HG03039 (cell line): ENCODE data around the gene MEX3B.

Experiments
- ATAC-seq: cut with Tn5 transposase; IDR thresholded peaks from one replicate; pipeline ENCODE4 v1.9.1; 2021; ENCODE audit warnings: mild to moderate bottlenecking, moderate library complexity; ENCODE audit not compliant: unreplicated experiment

The MEX3B gene

DNA sequence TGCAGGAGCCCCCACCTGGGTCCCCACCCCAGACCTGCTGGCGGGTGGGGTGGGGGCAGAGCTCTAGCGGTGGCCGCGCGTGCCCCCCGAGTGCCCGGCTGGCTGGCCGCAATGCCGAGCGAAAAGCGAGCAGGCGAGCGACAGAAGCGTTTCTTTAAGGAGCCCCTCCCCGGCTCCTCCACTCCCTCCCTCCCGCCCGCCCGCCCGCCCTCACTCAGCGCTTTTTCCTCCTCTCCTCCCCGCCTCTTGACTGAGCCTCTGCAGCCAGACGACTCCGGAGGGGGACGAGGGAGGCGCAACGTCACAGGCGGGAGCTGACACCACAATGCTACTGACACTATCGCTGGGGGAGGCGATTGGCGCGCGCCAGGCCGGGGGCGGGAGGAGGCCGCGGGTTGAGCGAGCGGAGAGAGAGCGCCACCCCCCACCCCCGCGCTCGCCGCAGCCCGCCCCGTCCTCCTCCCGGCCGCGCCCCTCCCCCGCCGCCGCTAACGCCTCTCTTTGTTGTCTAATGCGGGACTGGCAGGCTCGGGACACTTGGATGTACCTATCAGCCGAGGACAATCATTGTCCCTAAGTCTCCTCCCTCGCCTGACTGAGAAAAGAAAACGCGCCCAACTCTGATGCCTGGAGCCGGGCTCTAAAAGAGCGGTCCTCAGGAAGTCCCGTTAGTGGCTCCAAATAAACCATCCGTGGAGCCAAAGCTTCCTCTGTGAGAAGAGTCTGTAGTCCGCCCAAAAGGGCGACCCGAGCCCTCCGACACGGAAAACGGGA, at the start of gene MEX3B:
Gene MEX3B, minus strand, starts transcription at position 127 of the 774 bp plus-strand sequence. CDS start 313 bp downstream, outside the sequence.
- ATAC-seq, result peak; percentile 67

DNA sequence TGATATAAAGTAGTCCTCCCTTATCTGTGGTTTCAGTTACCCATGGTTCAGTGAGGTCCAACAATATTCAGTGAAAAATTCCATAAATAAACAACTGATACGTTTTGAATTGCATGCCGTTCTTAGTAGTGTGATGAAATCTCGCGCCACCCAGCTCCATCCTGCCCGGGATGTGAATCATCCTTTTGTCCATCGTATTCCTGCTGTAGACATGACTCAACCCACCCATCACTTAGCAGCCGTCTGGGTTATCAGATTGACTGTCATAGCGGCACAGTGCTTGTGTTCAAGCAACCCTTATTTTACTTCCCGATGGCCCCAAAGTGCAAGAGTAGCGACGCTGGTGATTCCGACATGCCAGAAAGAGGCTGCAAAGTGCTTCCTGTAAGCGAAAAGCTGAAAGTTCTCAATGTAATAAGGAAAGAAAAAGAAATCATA, 48.0 kb upstream of the MEX3B start:
- ATAC-seq, result no peak

DNA sequence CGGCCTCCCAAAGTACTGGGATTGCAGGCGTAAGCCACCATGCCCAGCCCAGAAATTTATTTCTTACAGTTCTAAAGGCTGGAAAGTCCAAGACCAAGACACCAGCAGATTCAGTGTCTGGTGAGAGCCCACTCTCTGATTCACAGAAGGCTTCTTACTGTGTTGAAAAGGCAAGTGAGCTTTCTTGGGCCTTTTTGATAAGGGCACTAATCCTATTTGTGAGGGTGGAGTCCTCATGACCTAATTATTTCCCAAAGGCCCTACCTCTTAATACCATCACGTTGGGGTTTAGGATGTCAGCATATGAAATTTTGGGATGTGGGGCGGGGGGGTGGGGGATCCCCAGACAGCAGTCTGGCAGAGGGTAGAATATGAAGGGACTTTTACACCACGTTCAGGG, 47.5 kb upstream of the MEX3B start:
- no peak for ATAC-seq

DNA sequence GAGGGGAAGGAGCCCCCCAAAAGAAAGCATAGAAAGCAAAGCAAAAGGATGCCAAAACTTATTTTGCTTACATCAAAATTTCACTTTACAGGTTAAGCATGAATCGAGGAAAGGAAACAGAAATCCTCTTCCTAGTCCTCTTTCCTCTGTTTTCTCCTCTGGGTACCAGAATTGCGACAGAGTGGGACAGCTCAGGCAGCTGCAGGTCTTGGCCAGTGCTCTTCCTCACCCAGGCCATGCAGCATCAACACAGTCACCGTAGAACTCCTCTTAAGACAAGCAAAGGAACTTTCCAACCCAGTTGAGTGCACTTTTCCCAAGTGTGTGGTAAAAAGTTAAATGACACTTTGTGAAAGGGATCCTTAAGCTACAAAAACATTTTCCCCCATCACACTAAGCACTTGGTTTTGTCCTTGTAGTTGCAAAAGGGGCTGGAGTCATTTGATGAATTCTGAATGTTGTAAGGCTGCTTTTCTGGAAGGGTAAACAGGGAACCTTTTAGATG, 45.9 kb upstream of the MEX3B start:
- ATAC-seq, result no peak

DNA sequence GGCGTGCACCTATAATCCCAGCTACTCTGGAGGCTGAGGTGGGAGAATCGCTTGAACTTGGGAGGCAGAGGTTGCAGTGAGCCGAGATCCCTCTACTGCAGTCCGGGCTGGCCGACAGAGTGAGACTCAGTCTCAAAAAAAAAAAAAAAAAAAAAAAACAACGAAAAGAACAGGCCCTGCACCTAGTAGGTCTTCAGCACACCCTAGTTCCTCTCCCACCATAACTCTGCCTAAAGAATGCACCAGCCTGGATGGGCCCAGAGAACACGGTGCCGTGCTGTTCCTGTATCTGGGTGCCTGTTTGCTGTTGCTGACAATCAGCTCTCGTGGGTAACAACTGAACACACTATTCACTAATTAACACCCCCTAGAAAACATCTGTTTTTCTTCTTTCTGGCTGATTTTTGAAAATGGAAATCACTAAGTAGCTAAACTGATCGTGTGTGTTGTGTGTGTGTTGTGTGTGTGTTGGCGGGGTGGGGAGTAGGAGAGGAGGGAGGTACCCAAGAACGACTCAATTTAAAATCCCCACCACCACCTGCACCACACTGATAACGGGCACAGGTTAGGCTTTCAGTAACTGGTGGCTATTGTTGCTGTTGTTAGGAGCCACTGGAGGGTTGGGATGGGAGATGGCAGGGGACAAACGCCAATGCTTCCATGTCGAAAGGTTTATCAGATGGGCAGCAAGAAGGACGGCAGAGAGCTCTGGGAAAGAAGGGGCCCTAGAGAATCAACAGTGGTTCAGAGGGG, 40.6 kb upstream of the MEX3B start:
- ATAC-seq, result no peak

DNA sequence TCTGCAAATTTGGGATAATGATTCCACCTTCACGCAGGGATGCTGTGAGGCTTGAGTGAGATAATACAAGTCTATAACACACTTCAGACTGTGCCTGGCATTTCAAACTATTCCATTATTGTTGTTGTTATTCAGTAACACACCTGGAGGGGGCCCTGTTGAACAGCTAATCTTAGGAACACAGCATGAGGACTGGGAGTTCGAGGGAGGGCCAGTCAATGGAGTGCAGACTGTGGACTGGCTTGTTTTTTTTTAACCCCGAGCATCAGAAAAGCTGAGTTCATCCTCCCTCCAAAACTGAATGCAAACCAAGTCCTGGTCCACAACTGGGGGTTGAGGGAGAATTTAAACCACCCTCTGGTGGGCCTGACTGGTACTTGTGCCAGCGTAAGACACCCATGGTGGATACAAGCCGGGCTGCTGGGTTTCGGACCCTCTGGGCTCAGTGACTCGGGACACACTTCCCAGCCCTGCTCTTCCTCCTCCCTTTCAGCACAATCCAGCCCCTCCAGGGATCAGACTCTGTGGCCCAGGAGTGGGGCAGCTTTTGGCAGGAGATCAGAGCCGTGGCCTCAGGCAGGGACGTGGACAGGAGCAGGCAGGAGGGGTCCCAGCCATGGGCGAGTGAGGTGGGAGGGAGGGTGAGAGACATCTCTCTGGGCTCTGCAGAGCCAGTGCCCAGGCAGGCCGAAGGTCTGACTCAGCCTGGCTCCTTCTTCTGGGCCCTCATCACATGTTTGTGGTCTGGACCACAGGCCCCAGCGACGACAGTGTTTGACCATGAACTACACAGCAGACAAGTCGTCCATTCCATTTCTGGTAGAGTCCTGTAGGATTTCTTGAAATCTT, 36.3 kb upstream of the MEX3B start:
- no peak for ATAC-seq

DNA sequence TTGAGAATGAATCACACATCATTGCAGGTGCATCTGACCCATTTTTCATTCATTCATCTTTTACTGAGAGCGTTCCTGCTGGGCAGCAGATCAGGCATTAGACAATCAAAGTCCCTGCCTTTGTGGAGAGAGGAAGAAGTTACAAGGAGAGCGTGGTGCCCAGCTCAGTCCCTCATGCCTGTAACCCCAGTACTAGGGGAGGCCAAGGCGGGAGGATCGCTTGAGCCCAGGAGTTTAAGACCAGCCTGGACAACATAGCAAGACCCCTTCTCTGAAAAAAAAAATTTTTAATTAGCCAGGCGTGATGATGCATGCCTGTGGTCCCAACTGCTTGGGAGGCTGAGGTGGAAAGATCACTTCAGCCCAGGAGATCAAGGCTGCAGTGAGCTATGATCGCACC, 35.0 kb upstream of the MEX3B start:
- no peak for ATAC-seq

DNA sequence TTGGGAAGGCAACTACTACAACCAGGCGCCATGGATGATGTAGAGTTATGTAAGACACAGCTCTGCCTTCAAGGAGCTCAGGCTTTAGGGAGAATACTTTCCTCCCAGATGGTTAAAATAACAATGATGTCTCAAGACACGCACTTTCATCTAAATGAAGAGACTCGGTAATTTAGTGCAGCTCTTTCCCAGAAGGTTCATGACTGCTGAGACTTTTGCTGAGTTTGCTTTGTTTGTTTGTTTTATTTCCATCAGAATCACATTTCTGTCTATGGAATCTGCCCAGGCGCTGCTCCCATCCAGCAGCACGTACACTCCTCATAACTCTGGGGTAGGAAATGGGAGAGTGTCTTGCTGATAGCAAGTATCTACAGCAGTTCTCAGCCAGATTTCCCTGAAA, 33.9 kb upstream of the MEX3B start:
- no peak for ATAC-seq

DNA sequence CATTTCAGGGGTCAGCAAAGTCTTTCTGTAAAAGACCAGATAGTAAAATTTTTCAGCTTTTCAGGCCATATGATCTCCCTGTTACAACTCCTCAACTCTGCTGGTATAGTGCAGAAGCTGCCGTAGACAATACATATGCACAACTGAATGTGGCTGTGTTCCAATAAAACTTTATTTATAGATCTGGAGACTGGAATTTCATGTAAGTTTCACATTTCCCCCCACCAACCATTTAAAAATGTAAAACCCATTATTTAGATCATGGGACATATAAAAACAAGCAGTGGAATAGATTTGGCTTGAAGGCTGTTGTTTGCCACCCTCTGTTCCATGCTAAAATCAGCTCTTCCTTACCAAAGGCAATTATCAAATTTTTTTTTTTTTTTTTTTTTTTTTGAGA, 28.8 kb upstream of the MEX3B start:
- ATAC-seq, result no peak

DNA sequence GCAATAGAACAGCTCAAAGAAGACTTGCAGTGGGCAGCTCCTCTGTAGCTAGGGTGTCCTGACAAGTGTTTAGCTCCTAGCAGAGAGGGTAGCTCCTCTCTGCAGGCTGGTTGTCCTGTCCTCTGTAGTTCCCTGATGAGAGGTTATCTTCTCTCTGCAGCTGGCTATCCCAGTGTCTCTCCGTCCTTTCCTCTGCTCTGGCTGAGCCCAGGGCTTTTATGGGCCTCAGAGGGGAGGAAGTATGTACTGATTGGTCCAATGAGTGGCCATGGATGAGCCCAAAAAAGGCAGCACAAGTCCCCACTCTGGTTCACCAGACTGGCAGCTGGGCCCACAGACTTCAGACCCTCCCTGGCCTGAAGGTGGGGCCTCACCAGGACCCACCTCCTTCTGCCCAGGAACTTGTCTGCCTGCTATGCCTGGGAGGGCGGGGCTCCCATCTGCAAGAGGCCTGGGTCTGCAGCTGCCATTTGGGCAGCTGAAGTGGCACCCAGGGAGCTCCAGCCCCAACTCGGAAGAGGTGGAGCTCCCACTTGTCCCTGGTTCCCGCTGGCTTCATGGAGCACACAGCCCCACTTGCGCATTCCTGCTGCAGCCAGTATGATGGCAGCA, 27.2 kb upstream of the MEX3B start:
- no peak for ATAC-seq

DNA sequence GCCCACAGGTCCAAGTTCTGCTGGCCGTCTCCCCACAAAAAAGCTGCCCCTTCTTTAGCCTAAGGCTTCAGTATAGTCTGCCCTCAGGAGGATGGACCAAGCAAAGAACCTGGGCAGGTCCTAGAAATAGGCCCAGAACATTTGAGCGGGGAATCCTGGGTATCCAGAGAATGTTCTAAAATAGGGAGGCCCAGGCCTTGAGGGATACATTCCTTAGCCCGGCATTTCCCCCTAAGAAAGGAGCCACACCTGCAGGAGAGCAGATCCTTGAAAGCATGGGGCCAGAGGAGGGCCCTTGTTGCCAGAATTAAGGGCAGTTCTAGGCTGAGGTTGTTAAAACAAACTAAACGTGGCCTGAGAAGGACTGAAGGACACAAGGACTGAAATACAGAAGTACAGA, 20.6 kb upstream of the MEX3B start:
- ATAC-seq, result no peak

DNA sequence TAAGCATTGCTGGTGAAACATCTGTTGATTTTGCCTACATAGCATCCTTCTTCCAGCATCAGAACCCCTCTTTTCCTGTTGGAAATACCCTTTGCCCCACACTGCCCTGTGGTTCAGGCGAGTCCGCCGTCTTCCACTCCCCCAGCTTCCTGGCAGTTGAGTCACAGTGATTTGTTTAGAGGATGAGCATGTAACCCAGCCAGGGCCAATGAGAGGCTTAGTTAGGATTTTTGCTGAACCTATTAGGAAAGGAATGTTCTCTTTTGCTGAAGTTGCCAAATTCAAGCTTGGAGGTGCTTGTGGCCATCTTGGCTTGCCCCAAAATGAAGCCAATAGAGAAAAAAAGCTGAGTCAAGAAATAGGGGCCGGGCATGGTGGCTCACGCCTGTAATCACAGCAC, 19.0 kb upstream of the MEX3B start:
- ATAC-seq, result no peak

DNA sequence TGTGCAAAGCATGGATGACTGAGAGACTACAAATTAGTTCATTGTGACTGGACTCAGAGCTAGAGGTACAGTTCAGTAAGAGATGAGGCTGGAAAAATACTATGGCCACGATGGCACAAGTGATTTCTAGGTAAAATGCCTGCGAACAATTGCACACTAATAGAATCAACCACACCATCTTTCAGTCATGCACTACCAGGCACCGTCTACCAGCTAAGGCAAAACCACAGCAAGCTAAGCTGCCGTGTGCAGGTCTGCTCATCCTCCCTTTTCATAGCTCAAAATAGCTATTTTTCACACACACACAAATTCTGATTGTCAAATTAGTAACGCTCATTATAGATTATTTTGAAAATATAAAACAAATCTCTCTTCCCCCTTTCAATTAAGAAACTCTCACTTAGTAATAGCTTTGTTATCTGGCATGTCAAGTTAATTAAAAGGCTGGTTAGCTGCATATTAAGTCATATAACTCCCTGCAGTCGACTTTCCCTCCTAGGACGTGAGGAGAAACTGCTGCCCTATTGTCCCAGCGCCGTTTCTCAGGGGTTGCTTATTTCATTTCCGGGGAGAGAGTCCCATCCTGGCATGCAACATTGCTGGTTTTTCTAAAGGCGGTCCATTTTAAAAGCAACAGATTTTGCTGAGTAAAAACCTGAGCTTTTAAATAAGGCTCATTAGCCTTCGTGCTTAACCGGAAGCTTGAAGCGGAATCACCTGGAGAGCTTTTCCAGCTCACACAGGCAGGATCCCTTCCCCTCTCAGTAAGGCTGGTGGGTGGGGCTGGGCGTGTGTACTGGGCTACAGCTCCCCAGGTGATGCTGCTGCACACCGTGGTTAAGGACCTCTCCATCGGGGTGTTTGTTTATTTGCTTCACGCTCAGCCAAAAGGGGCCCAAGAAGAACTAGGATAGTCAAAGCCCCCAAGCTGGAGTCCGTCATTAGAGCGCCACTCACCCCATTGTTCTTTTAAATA, 16.9 kb upstream of the MEX3B start:
- no peak for ATAC-seq

DNA sequence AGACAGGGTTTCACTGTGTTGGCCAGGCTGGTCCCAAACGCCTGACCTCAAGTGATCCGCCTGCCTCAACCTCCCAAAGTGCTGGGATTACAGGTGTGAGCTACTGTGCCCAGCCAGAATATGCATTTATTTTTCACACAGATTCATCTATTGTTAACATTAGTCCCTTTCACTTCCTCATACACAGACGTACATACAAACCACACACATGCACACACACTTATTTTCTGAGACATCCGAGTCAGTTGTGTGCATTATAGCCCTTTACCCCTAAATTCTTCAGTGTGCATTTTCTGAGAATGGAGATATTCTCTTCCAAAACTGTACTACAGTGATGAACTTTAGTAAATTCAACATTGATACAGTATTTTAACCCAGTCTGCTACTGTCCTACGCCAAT, 15.0 kb upstream of the MEX3B start:
- ATAC-seq, result no peak

DNA sequence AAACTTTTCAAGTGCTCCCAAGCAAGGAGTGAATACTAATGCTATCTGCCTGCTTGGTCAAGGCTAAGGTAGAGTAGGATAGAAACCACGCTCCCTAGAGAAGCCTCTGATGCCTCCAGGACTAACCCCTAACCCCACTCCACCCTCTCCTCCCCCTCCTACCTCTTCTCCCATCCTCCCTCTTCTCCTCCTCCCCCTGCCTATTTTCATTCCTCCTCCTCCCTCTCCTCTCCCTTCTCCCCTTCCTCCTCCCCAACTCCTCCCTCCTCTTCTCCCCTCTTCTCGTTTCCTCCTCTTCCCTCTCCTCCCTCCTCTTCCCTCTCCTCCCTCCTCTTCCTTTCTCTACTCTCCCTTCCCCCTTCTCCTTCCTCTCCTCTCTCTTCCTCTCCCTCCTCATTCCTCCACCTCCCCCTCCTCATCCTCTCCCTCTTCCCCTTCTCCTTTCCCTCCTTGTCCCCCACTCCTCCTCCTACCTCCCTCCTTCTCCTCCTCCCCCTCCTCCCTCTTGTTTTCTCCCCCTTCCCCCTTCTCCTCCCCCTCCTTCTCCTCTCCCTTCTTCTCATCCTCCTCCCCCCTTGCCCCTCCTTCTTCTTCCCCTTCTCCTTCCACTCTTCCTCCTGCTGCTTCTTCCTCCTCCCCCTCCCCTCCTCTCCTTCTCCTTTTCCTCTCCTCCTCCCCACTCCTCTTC, 12.8 kb upstream of the MEX3B start:
- no peak for ATAC-seq

DNA sequence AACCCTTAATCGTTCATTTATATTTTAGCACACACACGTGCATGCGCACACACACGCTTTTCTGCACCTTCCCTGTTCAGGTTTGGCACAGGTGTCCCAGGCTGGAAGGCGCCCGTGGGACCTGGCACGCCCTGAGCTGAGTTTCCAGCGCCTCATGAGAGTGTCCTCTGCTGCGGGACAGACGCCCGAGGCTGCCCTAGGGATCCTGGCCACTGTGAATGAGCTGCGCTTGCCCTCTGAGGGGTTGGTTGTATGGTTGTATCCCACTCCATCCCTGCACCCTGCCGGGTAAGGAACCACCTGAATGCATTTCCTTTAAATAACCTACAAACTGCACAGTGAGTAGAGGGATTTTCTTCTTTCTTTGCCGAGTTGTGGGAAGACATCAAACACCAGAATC, 12.2 kb upstream of the MEX3B start:
- ATAC-seq, result no peak

DNA sequence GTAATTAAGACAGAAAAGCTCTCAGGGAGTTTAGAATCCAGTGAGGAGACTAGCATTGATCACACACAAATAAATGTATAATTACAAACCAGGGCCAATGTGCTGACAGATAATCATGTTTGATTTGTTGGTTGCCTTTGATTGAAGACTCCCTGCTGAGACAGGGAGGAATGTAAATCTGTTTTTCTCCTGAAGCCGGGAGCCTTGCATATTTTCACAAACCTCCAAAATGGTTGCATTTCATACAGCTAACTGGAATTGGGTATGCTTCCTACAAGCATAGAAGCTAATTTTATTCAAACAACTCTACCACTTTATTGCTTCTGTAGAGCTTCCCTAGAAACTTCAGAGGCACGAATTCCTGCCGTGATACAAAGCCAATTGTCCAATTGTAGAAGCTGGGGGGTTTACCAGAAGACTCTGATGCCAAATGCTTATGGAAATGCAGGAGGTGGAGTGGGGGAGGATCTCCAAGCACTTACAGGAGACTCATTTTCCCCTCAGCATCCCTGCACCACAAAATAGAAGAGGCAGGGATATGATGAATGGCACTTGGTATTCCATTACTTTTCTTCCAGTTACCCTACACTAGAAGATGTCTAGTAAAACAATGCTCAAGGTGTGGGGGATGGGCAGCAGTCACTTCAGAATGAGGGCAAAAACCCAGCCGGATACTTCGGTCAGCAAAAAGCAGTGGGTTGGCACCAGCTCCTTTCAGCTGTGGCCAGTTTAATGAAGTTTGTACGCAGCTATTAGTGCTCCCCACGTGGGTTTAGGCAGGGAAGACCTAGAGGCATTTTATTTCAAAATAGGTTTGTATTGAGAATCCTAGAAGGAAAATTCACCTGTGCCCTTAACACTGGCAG, 11.4 kb upstream of the MEX3B start:
- ATAC-seq, result no peak

DNA sequence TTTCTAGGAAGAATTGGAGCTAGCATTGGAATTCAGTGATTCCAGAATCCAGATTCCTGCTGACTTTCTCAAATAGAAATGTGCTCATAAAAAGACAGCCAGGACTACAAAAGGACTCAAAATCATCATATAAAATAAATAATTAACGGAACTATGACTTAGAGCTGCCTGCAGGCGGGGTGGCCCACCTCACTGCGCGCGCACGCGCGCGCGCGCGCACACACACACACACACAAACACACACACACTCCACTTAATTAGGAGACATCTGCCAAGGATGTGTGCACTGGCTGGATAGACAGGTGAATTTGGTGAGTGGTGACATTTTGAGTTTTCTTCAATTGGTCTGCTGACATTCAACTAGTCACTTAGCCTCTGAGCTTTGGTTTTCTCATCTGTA, 6.9 kb upstream of the MEX3B start:
- ATAC-seq, result no peak
